ENCODE results near the gene TOLLIP.

TOLLIP gene

GRCh38 chr11:1297576-1298473 lies 11.6 kb downstream of the TOLLIP start:
- no peak for DNase-seq (ENCODE audit: low spot score)

GRCh38 chr11:1297011-1297575 lies 12.3 kb downstream of the TOLLIP start:
- no peak for DNase-seq (ENCODE audit: low spot score)

- no peak for DNase-seq (ENCODE audit: low spot score)
These were observed 13.1 kb downstream of the TOLLIP start for GRCh38 chr11:1296287-1296686.

- no peak for DNase-seq (ENCODE audit: low spot score)
These were observed 13.8 kb downstream of the TOLLIP start for GRCh38 chr11:1295591-1295990.

GRCh38 chr11:1295086-1295485 lies 14.3 kb downstream of the TOLLIP start:
- DNase-seq (ENCODE audit: low spot score) = no peak

GRCh38 chr11:1293619-1294015 lies 15.8 kb downstream of the TOLLIP start:
- no peak for DNase-seq (ENCODE audit: low spot score)

- no peak for DNase-seq (ENCODE audit: low spot score)
These were observed 16.5 kb downstream of the TOLLIP start for GRCh38 chr11:1292644-1293618.

- no peak for DNase-seq (ENCODE audit: low spot score)
These were observed 17.3 kb downstream of the TOLLIP start for GRCh38 chr11:1292018-1292643.

- no peak for DNase-seq (ENCODE audit: low spot score)
These were observed 18.0 kb downstream of the TOLLIP start for GRCh38 chr11:1291295-1292017.

- no peak for DNase-seq (ENCODE audit: low spot score)
These were observed 19.1 kb downstream of the TOLLIP start for GRCh38 chr11:1290052-1291040.

- no peak for DNase-seq (ENCODE audit: low spot score)
These were observed 20.1 kb downstream of the TOLLIP start for GRCh38 chr11:1289211-1289935.

- no peak for DNase-seq (ENCODE audit: low spot score)
These were observed 20.8 kb downstream of the TOLLIP start for GRCh38 chr11:1288426-1289151.

GRCh38 chr11:1287928-1288327 lies 21.5 kb downstream of the TOLLIP start:
- no peak for DNase-seq (ENCODE audit: low spot score)

GRCh38 chr11:1285876-1286275 lies 23.6 kb downstream of the TOLLIP start:
- DNase-seq (ENCODE audit: low spot score) = no peak

- DNase-seq (ENCODE audit: low spot score) = no peak
These were observed 24.1 kb downstream of the TOLLIP start for GRCh38 chr11:1285316-1285744.

- DNase-seq (ENCODE audit: low spot score) = no peak
These were observed 25.5 kb downstream of the TOLLIP start for GRCh38 chr11:1283906-1284305.

- no peak for DNase-seq (ENCODE audit: low spot score)
These were observed 26.3 kb downstream of the TOLLIP start for GRCh38 chr11:1283091-1283511.

GRCh38 chr11:1281974-1282365 lies 27.5 kb downstream of the TOLLIP start:
- no peak for DNase-seq (ENCODE audit: low spot score)
